CD4-positive, alpha-beta T cell (primary cell): ENCODE results near the gene SIGLEC6. TPM values are rescaled to one million over a fixed set of nuclear protein-coding genes. Genes with fewer than 3 reads are reported as not detected.

Experiments used
- ATAC-seq: fragments of 200-7000 bp; cut with Tn5 transposase; one replicate; pipeline ENCODE4 v1.10.0; 2022; ENCODE audit warnings: mild to moderate bottlenecking; ENCODE audit not compliant: poor library complexity
- CTCF ChIA-PET: fragments of 350-600 bp; sonication (Branson Sonifier 250); formaldehyde crosslinking; loops from one replicate; lab custom pipeline; 2021; ENCODE audit warnings: antibody characterized with exemption, inconsistent platforms; lab: Charles Lee
- POLR2A ChIA-PET: fragments of 350-600 bp; sonication (Branson Sonifier 250); formaldehyde crosslinking; loops from one replicate; lab custom pipeline; 2021; ENCODE audit warnings: antibody characterized with exemption, inconsistent platforms; lab: Charles Lee
- DNase-seq, 14 experiments: peaks; one replicate each; pipeline ENCODE4 v3.0.0-alpha.2; 2013 to 2020; ENCODE audit warnings: mixed read lengths in 2 of 14
- H3K27ac ChIP-seq, 2 donors: one replicate each; pipeline versions ENCODE4 v1.5.1 to v1.7.0; 2013; ENCODE audit warnings: low read length in 2 of 2, low read depth in 1 of 2, mild to moderate bottlenecking in 1 of 2
- H3K27me3 ChIP-seq, 2 experiments: 1 replicate in 1 of 2; 2 replicates in 1 of 2; pipeline versions ENCODE4 v1.6.1 to v1.7.0; 2013; ENCODE audit warnings: low read length in 2 of 2, control low read depth in 1 of 2, mild to moderate bottlenecking in 1 of 2, moderate library complexity in 1 of 2; ENCODE audit not compliant: insufficient read depth in 2 of 2, control insufficient read depth in 1 of 2
- H3K36me3 ChIP-seq: one replicate; pipeline ENCODE4 v1.6.1; 2013; ENCODE audit warnings: low read length, control low read depth; ENCODE audit not compliant: insufficient read depth
- H3K4me1 ChIP-seq: one replicate; pipeline ENCODE4 v1.6.1; 2013; ENCODE audit warnings: low read length, control low read depth; ENCODE audit not compliant: insufficient read depth
- H3K4me3 ChIP-seq: one replicate; pipeline ENCODE4 v1.5.1; 2013; ENCODE audit warnings: mild to moderate bottlenecking, low read length, moderate library complexity
- H3K9me3 ChIP-seq, 2 experiments: 1 replicate in 1 of 2; 2 replicates in 1 of 2; pipeline versions ENCODE4 v1.6.1 to v1.7.0; 2013; ENCODE audit warnings: low read length in 2 of 2, mild to moderate bottlenecking in 2 of 2, control low read depth in 1 of 2, moderate library complexity in 1 of 2; ENCODE audit not compliant: control insufficient read depth in 1 of 2, insufficient read depth in 1 of 2
- H3K27ac Mint-ChIP-seq: one replicate; pipeline ENCODE4 v1.8.0; 2020; ENCODE audit warnings: mixed read lengths
- H3K27me3 Mint-ChIP-seq: one replicate; pipeline ENCODE4 v1.8.0; 2021; ENCODE audit warnings: mixed read lengths
- H3K36me3 Mint-ChIP-seq: one replicate; pipeline ENCODE4 v1.8.0; 2021; ENCODE audit warnings: low read depth, mixed read lengths
- H3K4me1 Mint-ChIP-seq: one replicate; pipeline ENCODE4 v1.8.0; 2021; ENCODE audit warnings: low read depth, mixed read lengths
- H3K4me3 Mint-ChIP-seq: one replicate; pipeline ENCODE4 v1.8.0; 2020; ENCODE audit warnings: mild to moderate bottlenecking, mixed read lengths
- H3K9me3 Mint-ChIP-seq: one replicate; pipeline ENCODE4 v1.8.0; 2020; ENCODE audit warnings: mixed read lengths
- CTCF ChIP-seq: fragments of 200-600 bp; IDR thresholded peaks from one replicate; pipeline ENCODE4 v1.8.0; 2022; ENCODE audit warnings: antibody characterized with exemption, mild to moderate bottlenecking
- intact Hi-C, 2 experiments: fragments of 100-400 bp; cut with DNase I in 1 of 2; cut with micrococcal nuclease in 1 of 2; formaldehyde crosslinking; loops; one replicate each; pipeline versions ENCODE4 v1.15.1 to v1.9.0; 2023 to 2025; cut with DNase I, micrococcal nuclease
- total RNA-seq, 174 experiments: library from RNA in 2 of 174; stranded (reverse) in 2 of 174; gene quantifications; one replicate each; pipeline ENCODE4 v1.2.3 and lab custom pipeline; 2021 to 2026

Gene SIGLEC6
- total RNA-seq, 2 experiments from 2014 or later, result 0.14 to 0.36 TPM

GRCh38 chr19:51478381-51479234 is 52.9 kb downstream of the SIGLEC6 start, which contains the start of gene CEACAM18:
Gene CEACAM18 (plus strand): TSS chr19:51478539.
- Histone ChIP-seq H3K4me1 (no peaks in the 10 kb centered on the region), H3K27ac (no peak within 1 kb of the TSS), H3K4me3 (no peak within 1 kb of the TSS), H3K9me3 (no peaks in the 10 kb centered on the region), H3K27me3 (peaks cover 3 to 19% of the 10 kb centered on the region in 2 experiments), H3K36me3 (no peaks in the 10 kb centered on the region)
- no peaks in the 10 kb centered on the region for H3K9me3 Mint-ChIP-seq
- no peaks in the 10 kb centered on the region for H3K4me1 Mint-ChIP-seq
- H3K4me3 Mint-ChIP-seq, result no peak within 1 kb of the TSS
- POLR2A ChIA-PET, result no interaction called here
- H3K27ac Mint-ChIP-seq, result no peak within 1 kb of the TSS
- CTCF ChIA-PET, result no interaction called here
- peaks cover 54% of the 10 kb centered on the region for H3K27me3 Mint-ChIP-seq
- ATAC-seq, result no peak
- no peaks in the 10 kb centered on the region for H3K36me3 Mint-ChIP-seq
- no peak for DNase-seq
- intact Hi-C loops, result no loop called here
- no peak for TF ChIP-seq CTCF

GRCh38 chr19:51477344-51477743 is 54.1 kb downstream of the SIGLEC6 start:
- H3K4me1 Mint-ChIP-seq, result no peaks in the 10 kb centered on the region
- intact Hi-C loops, result no loop called here
- CTCF ChIA-PET, result no interaction called here

GRCh38 chr19:51476164-51476563 is 55.3 kb downstream of the SIGLEC6 start:
- ATAC-seq (no peak), DNase-seq (no peak)
- CTCF ChIA-PET, result no interaction called here
- Histone ChIP-seq H3K4me3 (no peak overlapping the region), H3K27ac (no peak overlapping the region), H3K9me3 (no peaks in the 10 kb centered on the region), H3K4me1 (no peaks in the 10 kb centered on the region), H3K36me3 (no peaks in the 10 kb centered on the region), H3K27me3 (peaks cover 5 to 8% of the 10 kb centered on the region in 2 experiments)
- intact Hi-C loops, result no loop called here
- Mint-ChIP-seq H3K4me1 (no peaks in the 10 kb centered on the region), H3K4me3 (no peak overlapping the region), H3K27ac (no peak overlapping the region), H3K9me3 (no peaks in the 10 kb centered on the region), H3K36me3 (no peaks in the 10 kb centered on the region), H3K27me3 (peaks cover 43% of the 10 kb centered on the region)
- POLR2A ChIA-PET, result no interaction called here
- no peak for TF ChIP-seq CTCF

More at GRCh38 chr19:51477344-51477743, 54.1 kb downstream of the SIGLEC6 start:
- no peak overlapping the region for H3K4me3 ChIP-seq
- no peaks in the 10 kb centered on the region for H3K9me3 Mint-ChIP-seq
- DNase-seq (no peak), ATAC-seq (no peak)
- no peaks in the 10 kb centered on the region for H3K9me3 ChIP-seq
- no peaks in the 10 kb centered on the region for H3K4me1 ChIP-seq
- no peak overlapping the region for H3K27ac ChIP-seq
- H3K36me3 ChIP-seq, result no peaks in the 10 kb centered on the region
- H3K27me3 ChIP-seq, result peaks cover 8% of the 10 kb centered on the region in 2 experiments
- TF ChIP-seq CTCF, result no peak
- no peak overlapping the region for H3K27ac Mint-ChIP-seq
- POLR2A ChIA-PET, result interaction anchor here (0.7 kb wide), 1 partner anchor 39 kb away, joined by 3 read pairs; no protein-coding TSS in a partner anchor
- no peak overlapping the region for H3K4me3 Mint-ChIP-seq
- H3K27me3 Mint-ChIP-seq, result peaks cover 53% of the 10 kb centered on the region
- H3K36me3 Mint-ChIP-seq, result no peaks in the 10 kb centered on the region
